GM19023 (cell line): ENCODE data around the gene EXOC4.

Source experiments
- ATAC-seq: cut with Tn5 transposase; IDR thresholded peaks from one replicate; pipeline ENCODE4 v1.9.1; 2021; ENCODE audit warnings: mild to moderate bottlenecking, moderate library complexity; ENCODE audit not compliant: unreplicated experiment

EXOC4 gene

GRCh38 chr7:133851411-133851810, 598.5 kb downstream of the EXOC4 start:
- ATAC-seq, result no peak

GRCh38 chr7:133853706-133854276, 600.9 kb downstream of the EXOC4 start:
- peak; percentile 50 for ATAC-seq

- ATAC-seq, result no peak
Measured at GRCh38 chr7:133854739-133855138, 601.9 kb downstream of the EXOC4 start.

GRCh38 chr7:133857376-133858119, 604.7 kb downstream of the EXOC4 start:
- ATAC-seq, result no peak

GRCh38 chr7:133858311-133858710, 605.4 kb downstream of the EXOC4 start:
- ATAC-seq, result no peak

- no peak for ATAC-seq
Measured at GRCh38 chr7:133859231-133859630, 606.4 kb downstream of the EXOC4 start.

- no peak for ATAC-seq
Measured at GRCh38 chr7:133859871-133860450, 607.1 kb downstream of the EXOC4 start.

- ATAC-seq, result no peak
Measured at GRCh38 chr7:133860628-133861335, 607.9 kb downstream of the EXOC4 start.

GRCh38 chr7:133861876-133862275, 609.0 kb downstream of the EXOC4 start:
- ATAC-seq, result no peak

- no peak for ATAC-seq
Measured at GRCh38 chr7:133863362-133864061, 610.6 kb downstream of the EXOC4 start.

GRCh38 chr7:133869556-133869955, 616.7 kb downstream of the EXOC4 start:
- no peak for ATAC-seq

- ATAC-seq, result no peak
Measured at GRCh38 chr7:133871757-133872156, 618.9 kb downstream of the EXOC4 start.

- no peak for ATAC-seq
Measured at GRCh38 chr7:133873187-133873586, 620.3 kb downstream of the EXOC4 start.

GRCh38 chr7:133873631-133874030, 620.8 kb downstream of the EXOC4 start:
- no peak for ATAC-seq

- ATAC-seq, result no peak
Measured at GRCh38 chr7:133883591-133883990, 630.7 kb downstream of the EXOC4 start.

- no peak for ATAC-seq
Measured at GRCh38 chr7:133885213-133885612, 632.3 kb downstream of the EXOC4 start.

- ATAC-seq, result no peak
Measured at GRCh38 chr7:133886086-133886485, 633.2 kb downstream of the EXOC4 start.

GRCh38 chr7:133886797-133887196, 633.9 kb downstream of the EXOC4 start:
- no peak for ATAC-seq

GRCh38 chr7:133887459-133887858, 634.6 kb downstream of the EXOC4 start:
- ATAC-seq, result no peak

- ATAC-seq, result no peak
Measured at GRCh38 chr7:133888061-133888930, 635.4 kb downstream of the EXOC4 start.
